ENCODE results near the gene KDM1B. TPM values are rescaled to one million over a fixed set of nuclear protein-coding genes. Genes with fewer than 3 reads are reported as not detected.
"Not testable (repeated sequence)": the region's sequence is repeated elsewhere in the genome, so short reads cannot be mapped to it uniquely, and the experiment has no call there.

The KDM1B gene
- total RNA-seq, 1 experiment from 2014 or later: 13.5 TPM

DNA sequence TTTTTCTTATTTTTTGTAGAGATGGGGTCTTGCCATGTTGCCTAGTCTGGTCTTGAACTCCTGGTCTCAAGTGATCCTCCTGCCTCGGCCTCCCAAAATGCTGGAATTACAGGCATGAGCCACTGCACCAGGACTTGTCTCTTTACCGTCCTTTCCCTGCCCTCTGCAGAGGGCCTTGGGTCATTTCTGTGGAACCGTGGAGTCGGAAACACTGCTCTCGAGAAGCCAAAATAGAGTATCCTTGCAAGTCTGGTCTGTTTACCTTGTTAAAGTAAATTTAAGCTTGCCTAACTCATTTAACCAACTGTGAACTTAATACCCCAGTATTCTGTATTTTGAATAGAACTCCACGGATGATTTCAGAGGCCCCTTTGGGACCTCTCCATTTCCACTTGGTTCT, 51.4 kb downstream of the KDM1B start:
- BruUV-seq (replicated peaks): no TSS peak
- Mint-ChIP-seq H3K4me3 (ENCODE audit: low read depth, unreplicated experiment) (no peak overlapping the region), H3K27ac (ENCODE audit: unreplicated experiment) (no peak overlapping the region), H3K36me3 (ENCODE audit: insufficient read depth, unreplicated experiment) (no peaks in the 10 kb centered on the region), H3K9me3 (ENCODE audit: low read depth, unreplicated experiment) (no peaks in the 10 kb centered on the region), H3K4me1 (ENCODE audit: low read depth, unreplicated experiment) (no peaks in the 10 kb centered on the region), H3K27me3 (ENCODE audit: unreplicated experiment) (no peaks in the 10 kb centered on the region)
- TF ChIP-seq, protein P1, sequence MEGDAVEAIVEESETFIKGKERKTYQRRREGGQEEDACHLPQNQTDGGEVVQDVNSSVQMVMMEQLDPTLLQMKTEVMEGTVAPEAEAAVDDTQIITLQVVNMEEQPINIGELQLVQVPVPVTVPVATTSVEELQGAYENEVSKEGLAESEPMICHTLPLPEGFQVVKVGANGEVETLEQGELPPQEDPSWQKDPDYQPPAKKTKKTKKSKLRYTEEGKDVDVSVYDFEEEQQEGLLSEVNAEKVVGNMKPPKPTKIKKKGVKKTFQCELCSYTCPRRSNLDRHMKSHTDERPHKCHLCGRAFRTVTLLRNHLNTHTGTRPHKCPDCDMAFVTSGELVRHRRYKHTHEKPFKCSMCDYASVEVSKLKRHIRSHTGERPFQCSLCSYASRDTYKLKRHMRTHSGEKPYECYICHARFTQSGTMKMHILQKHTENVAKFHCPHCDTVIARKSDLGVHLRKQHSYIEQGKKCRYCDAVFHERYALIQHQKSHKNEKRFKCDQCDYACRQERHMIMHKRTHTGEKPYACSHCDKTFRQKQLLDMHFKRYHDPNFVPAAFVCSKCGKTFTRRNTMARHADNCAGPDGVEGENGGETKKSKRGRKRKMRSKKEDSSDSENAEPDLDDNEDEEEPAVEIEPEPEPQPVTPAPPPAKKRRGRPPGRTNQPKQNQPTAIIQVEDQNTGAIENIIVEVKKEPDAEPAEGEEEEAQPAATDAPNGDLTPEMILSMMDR (IDR thresholded peaks at IDR 0.05; ENCODE audit: unreplicated experiment): no peak
- DNase-seq: no peak
- CTCF ChIA-PET: interaction anchor here (0.6 kb wide), 1 partner anchor 353 kb away, joined by 3 read pairs; no protein-coding TSS in a partner anchor
- intact Hi-C loops (cut with micrococcal nuclease; ENCODE audit: unreplicated experiment): no loop called here

DNA sequence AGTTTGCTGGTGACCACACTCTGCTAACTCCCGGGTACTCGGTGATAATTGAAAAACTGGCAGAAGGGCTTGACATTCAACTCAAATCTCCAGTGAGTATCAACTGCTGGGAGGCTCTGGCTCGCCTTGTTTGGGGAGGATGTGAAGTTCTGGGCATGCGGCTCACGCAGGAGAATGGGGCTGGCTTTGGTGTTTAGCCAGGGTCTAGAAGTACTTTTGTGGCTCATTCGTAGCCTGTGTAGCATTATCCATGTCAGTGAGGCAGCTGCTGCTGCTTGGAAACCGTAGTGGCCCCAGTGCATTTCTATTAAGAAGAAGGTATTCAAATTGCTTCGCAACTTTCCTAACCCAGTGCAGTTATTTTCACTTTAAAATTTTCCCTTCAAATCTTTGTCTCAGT, 52.2 kb downstream of the KDM1B start:
- CTCF ChIA-PET: no interaction called here
- H3K4me3 Mint-ChIP-seq (ENCODE audit: low read depth, unreplicated experiment): no peak overlapping the region
- H3K27me3 Mint-ChIP-seq (ENCODE audit: unreplicated experiment): no peaks in the 10 kb centered on the region
- no peaks in the 10 kb centered on the region for H3K36me3 Mint-ChIP-seq (ENCODE audit: insufficient read depth, unreplicated experiment)
- H3K27ac Mint-ChIP-seq (ENCODE audit: unreplicated experiment): no peak overlapping the region
- no peak for DNase-seq
- H3K4me1 Mint-ChIP-seq (ENCODE audit: low read depth, unreplicated experiment): peaks cover 7% of the 10 kb centered on the region
- H3K9me3 Mint-ChIP-seq (ENCODE audit: low read depth, unreplicated experiment): no peaks in the 10 kb centered on the region
- TF ChIP-seq, protein P1 (IDR thresholded peaks at IDR 0.05; ENCODE audit: unreplicated experiment): no peak
- no TSS peak for BruUV-seq (replicated peaks)
- intact Hi-C loops (cut with micrococcal nuclease; ENCODE audit: unreplicated experiment): no loop called here

DNA sequence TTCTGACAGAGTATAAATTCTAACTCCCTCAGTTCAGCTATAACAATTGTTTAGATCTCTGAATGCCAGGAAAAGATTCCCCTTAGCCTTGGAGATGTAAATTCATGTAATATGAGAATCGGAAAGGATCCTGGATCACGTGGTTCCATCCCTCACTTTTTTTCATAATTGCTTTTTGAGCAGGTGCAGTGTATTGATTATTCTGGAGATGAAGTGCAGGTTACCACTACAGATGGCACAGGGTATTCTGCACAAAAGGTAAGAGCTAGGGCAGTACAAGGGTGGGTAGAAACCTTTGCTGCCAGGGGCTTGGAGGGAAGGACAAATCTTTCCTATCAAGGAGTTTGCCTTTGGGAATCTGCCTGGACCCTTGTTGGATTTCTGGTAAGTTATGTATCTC, 52.7 kb downstream of the KDM1B start:
- CTCF ChIA-PET: no interaction called here
- Mint-ChIP-seq H3K27ac (ENCODE audit: unreplicated experiment) (no peak overlapping the region), H3K4me3 (ENCODE audit: low read depth, unreplicated experiment) (no peak overlapping the region)

DNA sequence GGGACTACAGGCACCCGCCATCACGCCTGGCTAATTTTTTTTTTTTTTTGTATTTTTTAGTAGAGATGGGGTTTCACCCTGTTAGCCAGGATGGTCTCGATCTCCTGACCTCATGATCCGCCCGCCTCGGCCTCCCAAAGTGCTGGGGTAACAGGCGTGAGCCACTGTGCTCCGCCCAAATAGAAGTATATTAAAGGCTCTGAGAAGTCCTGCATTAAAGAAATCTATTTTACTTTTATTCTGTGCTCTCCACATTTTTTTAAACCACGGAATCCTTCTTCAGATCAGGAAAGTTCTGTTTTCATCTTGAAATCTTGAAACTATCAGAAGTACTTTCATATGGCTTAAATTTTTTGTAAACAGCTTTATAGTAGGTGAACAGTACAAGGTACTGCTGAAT, 53.6 kb downstream of the KDM1B start:
- H3K36me3 Mint-ChIP-seq (ENCODE audit: insufficient read depth, unreplicated experiment); intact Hi-C loops (cut with micrococcal nuclease; ENCODE audit: unreplicated experiment); H3K9me3 Mint-ChIP-seq (ENCODE audit: low read depth, unreplicated experiment); H3K27me3 Mint-ChIP-seq (ENCODE audit: unreplicated experiment); CTCF ChIA-PET; H3K27ac Mint-ChIP-seq (ENCODE audit: unreplicated experiment); DNase-seq; BruUV-seq (replicated peaks); H3K4me1 Mint-ChIP-seq (ENCODE audit: low read depth, unreplicated experiment); H3K4me3 Mint-ChIP-seq (ENCODE audit: low read depth, unreplicated experiment): not testable (repeated sequence)

More for the DNA sequence above, 52.7 kb downstream of the KDM1B start:
- intact Hi-C loops (cut with micrococcal nuclease; ENCODE audit: unreplicated experiment): no loop called here
- Mint-ChIP-seq H3K27me3 (ENCODE audit: unreplicated experiment) (no peaks in the 10 kb centered on the region), H3K9me3 (ENCODE audit: low read depth, unreplicated experiment) (no peaks in the 10 kb centered on the region), H3K36me3 (ENCODE audit: insufficient read depth, unreplicated experiment) (no peaks in the 10 kb centered on the region), H3K4me1 (ENCODE audit: low read depth, unreplicated experiment) (peaks cover 9% of the 10 kb centered on the region)
- BruUV-seq (replicated peaks): no TSS peak
- TF ChIP-seq, protein P1 (IDR thresholded peaks at IDR 0.05; ENCODE audit: unreplicated experiment): no peak
- no peak for DNase-seq

DNA sequence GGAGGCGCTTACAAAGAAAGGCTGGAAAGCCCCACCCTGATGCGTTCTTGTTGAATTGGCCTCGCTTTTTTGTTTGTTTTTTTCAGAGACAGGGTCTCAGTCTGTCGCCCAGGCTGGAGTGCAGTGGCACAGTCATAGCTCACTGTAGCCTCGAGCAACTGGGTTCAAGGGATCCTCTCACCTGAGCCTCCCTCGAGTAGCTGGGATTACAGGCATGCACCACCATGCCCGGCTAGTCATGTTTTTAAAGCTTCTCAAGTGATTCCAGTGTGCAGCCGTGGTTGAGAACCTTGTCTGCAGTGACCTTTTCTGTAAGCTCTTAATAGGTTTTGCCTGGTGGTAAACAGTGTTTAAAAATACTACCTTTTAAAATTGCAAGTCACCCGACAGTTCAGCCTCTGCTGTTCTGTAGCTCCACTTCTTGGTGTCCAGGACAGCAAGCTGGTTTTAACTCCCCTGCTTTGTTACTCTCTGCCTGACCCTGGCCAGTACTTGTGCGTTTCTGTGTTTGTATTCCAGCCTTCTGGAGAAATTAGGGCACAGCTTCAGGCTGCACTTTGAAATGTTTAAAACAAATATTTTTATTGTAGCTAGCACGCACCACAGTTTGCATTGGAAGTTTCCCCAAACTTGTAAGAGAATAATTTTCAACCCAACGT, 54.4 kb downstream of the KDM1B start:
- CTCF ChIA-PET: no interaction called here
- Mint-ChIP-seq H3K36me3 (ENCODE audit: insufficient read depth, unreplicated experiment) (no peaks in the 10 kb centered on the region), H3K9me3 (ENCODE audit: low read depth, unreplicated experiment) (no peaks in the 10 kb centered on the region), H3K27ac (ENCODE audit: unreplicated experiment) (no peak overlapping the region), H3K27me3 (ENCODE audit: unreplicated experiment) (no peaks in the 10 kb centered on the region), H3K4me3 (ENCODE audit: low read depth, unreplicated experiment) (no peak overlapping the region), H3K4me1 (ENCODE audit: low read depth, unreplicated experiment) (peaks cover 9% of the 10 kb centered on the region)
- no TSS peak for BruUV-seq (replicated peaks)
- DNase-seq: no peak
- intact Hi-C loops (cut with micrococcal nuclease; ENCODE audit: unreplicated experiment): no loop called here
- TF ChIP-seq, protein P1 (IDR thresholded peaks at IDR 0.05; ENCODE audit: unreplicated experiment): no peak

All from Calu3 (cell line).